MCF 10A (cell line): ENCODE results near the gene EFHC2. TPM values are rescaled to one million over a fixed set of nuclear protein-coding genes. Genes with fewer than 3 reads are reported as not detected.

Experiments
- BruUV-seq: library from RNA; stranded (reverse); fragments of 400-500 nt; replicated peaks from 2 replicates; lab custom pipeline; 2021; lab: Mats Ljungman, UMichigan
- CTCF ChIA-PET: fragments of 300-600 bp; sonication (Branson Sonifier 250); formaldehyde crosslinking; extraction: SDS; loops from one replicate; lab custom pipeline; 2021; ENCODE audit warnings: antibody characterized with exemption, inconsistent platforms; lab: Yijun Ruan, JAX
- POLR2A ChIA-PET: fragments of 300-600, 350-650 bp; sonication (Branson Sonifier 250); formaldehyde crosslinking; extraction: SDS; loops from one replicate; lab custom pipeline; 2020; ENCODE audit warnings: antibody characterized with exemption, inconsistent platforms; lab: Yijun Ruan, JAX
- DNase-seq: peaks from one replicate; pipeline ENCODE4 v3.0.0-alpha.2; 2018; ENCODE audit not compliant: unreplicated experiment
- H3K27ac Mint-ChIP-seq: one replicate; pipeline ENCODE4 v1.8.0; 2022; ENCODE audit warnings: mild to moderate bottlenecking, low read depth, mixed read lengths; ENCODE audit not compliant: unreplicated experiment
- H3K27me3 Mint-ChIP-seq: one replicate; pipeline ENCODE4 v1.8.0; 2022; ENCODE audit warnings: mixed read lengths; ENCODE audit not compliant: insufficient read depth, unreplicated experiment
- H3K36me3 Mint-ChIP-seq: one replicate; pipeline ENCODE4 v1.8.0; 2022; ENCODE audit warnings: mild to moderate bottlenecking, moderate library complexity, mixed read lengths; ENCODE audit not compliant: insufficient read depth, unreplicated experiment
- H3K4me1 Mint-ChIP-seq: one replicate; pipeline ENCODE4 v1.8.0; 2022; ENCODE audit warnings: mixed read lengths; ENCODE audit not compliant: insufficient read depth, unreplicated experiment
- H3K4me3 Mint-ChIP-seq: one replicate; pipeline ENCODE4 v1.8.0; 2022; ENCODE audit warnings: mild to moderate bottlenecking, moderate library complexity, mixed read lengths; ENCODE audit not compliant: unreplicated experiment
- H3K9me3 Mint-ChIP-seq: one replicate; pipeline ENCODE4 v1.8.0; 2022; ENCODE audit warnings: mixed read lengths; ENCODE audit not compliant: unreplicated experiment
- CTCF ChIP-seq: fragments of 200-600 bp; IDR thresholded peaks from one replicate; pipeline ENCODE4 v1.8.0; 2022; ENCODE audit warnings: antibody characterized with exemption, mild to moderate bottlenecking; ENCODE audit not compliant: unreplicated experiment
- intact Hi-C: fragments of 100-400 bp; cut with micrococcal nuclease; formaldehyde crosslinking; loops from 2 replicates; pipeline ENCODE4 v1.14.1; 2022
- total RNA-seq: library from RNA; stranded (reverse); gene quantifications from 2 replicates; pipeline ENCODE4 v1.2.3, GENCODE V29; 2022

The EFHC2 gene
- total RNA-seq, 1 experiment from 2014 or later: not detected

GRCh38 chrX:44234541-44234940 is 108.9 kb downstream of the EFHC2 start:
- POLR2A ChIA-PET: interaction anchor here (0.7 kb wide), 1 partner anchor 383 kb away, joined by 4 read pairs; no protein-coding TSS in a partner anchor
- Mint-ChIP-seq H3K27ac (no peak overlapping the region), H3K27me3 (peaks cover 52% of the 10 kb centered on the region), H3K4me3 (no peak overlapping the region), H3K4me1 (no peaks in the 10 kb centered on the region), H3K36me3 (no peaks in the 10 kb centered on the region), H3K9me3 (no peaks in the 10 kb centered on the region)
- intact Hi-C loops: no loop called here
- no TSS peak for BruUV-seq
- CTCF ChIA-PET: interaction anchor here (1.7 kb wide), 1 partner anchor 9 kb away, joined by 11 read pairs; no protein-coding TSS in a partner anchor
- no peak for TF ChIP-seq CTCF
- no peak for DNase-seq

GRCh38 chrX:44234116-44234515 is 109.4 kb downstream of the EFHC2 start:
- TF ChIP-seq CTCF: no peak
- Mint-ChIP-seq H3K36me3 (no peaks in the 10 kb centered on the region), H3K9me3 (no peaks in the 10 kb centered on the region), H3K4me1 (no peaks in the 10 kb centered on the region), H3K27me3 (peaks cover 55% of the 10 kb centered on the region), H3K4me3 (no peak overlapping the region), H3K27ac (no peak overlapping the region)
- POLR2A ChIA-PET: interaction anchor here (0.7 kb wide), 1 partner anchor 384 kb away, joined by 4 read pairs; no protein-coding TSS in a partner anchor
- CTCF ChIA-PET: no interaction called here
- intact Hi-C loops: no loop called here
- DNase-seq: no peak
- BruUV-seq: no TSS peak

GRCh38 chrX:44232081-44232480 is 111.4 kb downstream of the EFHC2 start:
- no peak overlapping the region for H3K27ac Mint-ChIP-seq
- H3K27me3 Mint-ChIP-seq: peaks cover 54% of the 10 kb centered on the region
- no TSS peak for BruUV-seq
- ChIA-PET CTCF (no interaction called here), POLR2A (interaction anchor here (0.7 kb wide), 1 partner anchor 546 kb away, joined by 3 read pairs; no protein-coding TSS in a partner anchor)
- intact Hi-C loops: no loop called here
- no peak for TF ChIP-seq CTCF
- H3K36me3 Mint-ChIP-seq: no peaks in the 10 kb centered on the region
- DNase-seq: no peak
- H3K9me3 Mint-ChIP-seq: no peaks in the 10 kb centered on the region
- H3K4me3 Mint-ChIP-seq: no peak overlapping the region
- H3K4me1 Mint-ChIP-seq: no peaks in the 10 kb centered on the region

DNA sequence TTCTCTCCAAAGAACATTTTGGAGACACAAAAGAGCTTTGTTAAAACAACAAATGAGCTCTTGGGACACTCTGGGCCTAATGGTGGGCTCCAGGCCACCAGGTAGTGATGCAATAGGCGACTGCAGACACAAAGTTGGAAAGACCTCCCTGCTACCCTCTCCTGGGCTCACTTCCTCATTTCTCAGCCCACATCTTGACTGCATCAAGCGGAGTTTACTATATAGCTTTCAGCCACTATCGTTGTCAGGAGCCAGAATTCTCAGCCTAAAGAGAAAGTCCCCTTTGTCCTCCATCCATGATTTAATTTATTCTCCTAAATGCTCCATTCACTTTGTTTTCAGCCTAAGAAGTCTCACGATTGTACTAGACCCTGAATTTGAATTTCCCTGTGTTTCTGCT is 114.9 kb downstream of the EFHC2 start:
- CTCF ChIA-PET: interaction anchor here (0.6 to 1.0 kb wide), 2 partner anchors 15 to 842 kb away, joined by 4 to 5 read pairs; no protein-coding TSS in a partner anchor
- no peak for DNase-seq
- Mint-ChIP-seq H3K9me3 (no peaks in the 10 kb centered on the region), H3K4me1 (peaks cover under 1% of the 10 kb centered on the region), H3K36me3 (no peaks in the 10 kb centered on the region), H3K27me3 (peaks cover 46% of the 10 kb centered on the region), H3K27ac (no peak overlapping the region), H3K4me3 (no peak overlapping the region)
- no TSS peak for BruUV-seq
- no peak for TF ChIP-seq CTCF
- intact Hi-C loops: no loop called here
- POLR2A ChIA-PET: no interaction called here
